Measurements from ENCODE around the gene FOLR2.
"Not testable (repeated sequence)": the region's sequence is repeated elsewhere in the genome, so short reads cannot be mapped to it uniquely, and the experiment has no call there.

The FOLR2 gene

GRCh38 chr11:72243173-72244059, 26.8 kb downstream of the FOLR2 start:
- no peak for DNase-seq

GRCh38 chr11:72244060-72244360, 27.4 kb downstream of the FOLR2 start, which contains the start of gene PHOX2A:
Gene PHOX2A (minus strand): TSS chr11:72244176. CDS start chr11:72244004, 172 bp downstream.
- no peak for DNase-seq

- DNase-seq, result no peak
Measured at GRCh38 chr11:72244361-72245262, 28.0 kb downstream of the FOLR2 start.

- DNase-seq, result no peak
Measured at GRCh38 chr11:72245263-72245816, 28.7 kb downstream of the FOLR2 start.

GRCh38 chr11:72247584-72247983, 31.0 kb downstream of the FOLR2 start:
- no peak for DNase-seq

- DNase-seq, result no peak
Measured at GRCh38 chr11:72249961-72250360, 33.4 kb downstream of the FOLR2 start.

GRCh38 chr11:72250661-72251464, 34.3 kb downstream of the FOLR2 start:
- DNase-seq, result no peak

- DNase-seq, result no peak
Measured at GRCh38 chr11:72251614-72252013, 35.0 kb downstream of the FOLR2 start.

GRCh38 chr11:72253392-72253791, 36.8 kb downstream of the FOLR2 start:
- DNase-seq, result no peak

- DNase-seq, result no peak
Measured at GRCh38 chr11:72254299-72254993, 37.9 kb downstream of the FOLR2 start.

- no peak for DNase-seq
Measured at GRCh38 chr11:72257570-72257969, 41.0 kb downstream of the FOLR2 start.

- DNase-seq, result no peak
Measured at GRCh38 chr11:72259490-72259889, 42.9 kb downstream of the FOLR2 start.

- no peak for DNase-seq
Measured at GRCh38 chr11:72260574-72260973, 44.0 kb downstream of the FOLR2 start.

GRCh38 chr11:72263361-72263760, 46.8 kb downstream of the FOLR2 start:
- DNase-seq, result no peak

GRCh38 chr11:72265951-72266350, 49.4 kb downstream of the FOLR2 start:
- DNase-seq, result no peak

- DNase-seq, result not testable (repeated sequence)
Measured at GRCh38 chr11:72266960-72267359, 50.4 kb downstream of the FOLR2 start.

- DNase-seq, result no peak
Measured at GRCh38 chr11:72267956-72268617, 51.5 kb downstream of the FOLR2 start.
